HAP-1 (cell line): Measurements from ENCODE around the gene PACRG.
A peak's percentile ranks its signal among the peaks of the same experiment; 100 is the strongest.

Experiments
- DNase-seq, 2 experiments: peaks; one replicate each; pipeline ENCODE4 v3.0.0-alpha.2; 2016 to 2020; ENCODE audit warnings: low spot score in 2 of 2
- H3K27me3 ChIP-seq: fragments of 250-450 bp; sonication (Bioruptor Pico); 2 replicates; pipeline ENCODE4 v1.5.1; 2020; ENCODE audit warnings: low read depth, mild to moderate bottlenecking, moderate library complexity
- H3K36me3 ChIP-seq: fragments of 250-450 bp; sonication (Bioruptor Pico); replicated peaks from 2 replicates; pipeline ENCODE4 v1.5.1; 2020; ENCODE audit warnings: mild to moderate bottlenecking
- H3K4me1 ChIP-seq: fragments of 250-450 bp; sonication (Bioruptor Pico); 2 replicates; pipeline ENCODE4 v1.5.1; 2020; ENCODE audit warnings: mild to moderate bottlenecking
- H3K4me3 ChIP-seq: fragments of 250-450 bp; sonication (Bioruptor Pico); 2 replicates; pipeline ENCODE4 v1.5.1; 2020; ENCODE audit warnings: mild to moderate bottlenecking, moderate library complexity
- H3K9me3 ChIP-seq: fragments of 250-450 bp; sonication (Bioruptor Pico); 2 replicates; pipeline ENCODE4 v1.5.1; 2020; ENCODE audit warnings: mild to moderate bottlenecking, moderate library complexity
- in situ Hi-C: fragments of 300-500 bp; cut with MboI; formaldehyde crosslinking; loops from 3 replicates; pipeline ENCODE4 v1.14.3; 2020; ENCODE audit warnings: low sequenced_read_pairs, inconsistent platforms, mixed read lengths

The PACRG gene

DNA sequence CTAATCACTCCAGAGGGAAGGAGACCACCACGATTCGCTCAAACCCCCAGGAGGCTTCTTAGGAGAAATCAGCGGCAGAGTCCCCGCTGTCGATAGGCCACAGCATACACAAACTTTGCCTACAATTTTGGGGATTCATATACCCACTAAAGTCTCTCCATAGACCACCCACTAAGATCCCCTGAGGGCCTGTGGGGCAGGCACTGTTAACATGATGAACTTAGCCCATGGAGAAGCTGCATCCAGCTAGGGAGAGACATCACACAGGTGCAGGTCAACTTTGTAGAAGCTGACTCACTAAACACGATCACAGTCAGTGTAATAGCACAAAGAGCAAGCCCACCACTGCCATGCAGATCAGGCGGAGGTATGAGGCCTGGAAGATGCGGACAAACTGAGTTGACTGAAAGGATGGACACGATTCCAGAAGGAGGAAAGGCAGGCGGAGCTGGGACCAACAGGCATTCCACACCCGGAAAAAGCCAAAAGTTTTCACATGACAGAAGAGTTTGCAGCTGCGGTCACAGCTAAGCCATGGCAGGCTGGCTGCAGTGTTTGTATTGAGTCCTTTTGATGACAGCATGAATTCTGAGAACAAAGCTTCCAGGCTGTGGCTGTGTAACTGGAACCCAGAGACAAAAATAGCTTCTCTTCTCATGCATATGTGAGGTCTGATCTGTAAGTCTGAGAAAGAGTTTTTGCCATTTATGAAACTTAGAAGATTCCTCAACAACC is 611.1 kb downstream of the PACRG start:
- H3K4me1 ChIP-seq = peaks cover 17% of the 10 kb centered on the region
- no peak overlapping the region for H3K4me3 ChIP-seq
- peak; percentile 83 to 96 for DNase-seq
- in situ Hi-C loops = no loop called here
- no peaks in the 10 kb centered on the region for H3K36me3 ChIP-seq
- H3K27me3 ChIP-seq = no peaks in the 10 kb centered on the region
- no peaks in the 10 kb centered on the region for H3K9me3 ChIP-seq

- DNase-seq = peak in 1 of 2 experiments; percentile 84
- H3K9me3 ChIP-seq = no peaks in the 10 kb centered on the region
- no peaks in the 10 kb centered on the region for H3K36me3 ChIP-seq
- H3K4me3 ChIP-seq = no peak overlapping the region
- in situ Hi-C loops = no loop called here
- no peaks in the 10 kb centered on the region for H3K27me3 ChIP-seq
- H3K4me1 ChIP-seq = peaks cover 17% of the 10 kb centered on the region
Measured at GRCh38 chr6:163339466-163339865, 611.7 kb downstream of the PACRG start.

DNA sequence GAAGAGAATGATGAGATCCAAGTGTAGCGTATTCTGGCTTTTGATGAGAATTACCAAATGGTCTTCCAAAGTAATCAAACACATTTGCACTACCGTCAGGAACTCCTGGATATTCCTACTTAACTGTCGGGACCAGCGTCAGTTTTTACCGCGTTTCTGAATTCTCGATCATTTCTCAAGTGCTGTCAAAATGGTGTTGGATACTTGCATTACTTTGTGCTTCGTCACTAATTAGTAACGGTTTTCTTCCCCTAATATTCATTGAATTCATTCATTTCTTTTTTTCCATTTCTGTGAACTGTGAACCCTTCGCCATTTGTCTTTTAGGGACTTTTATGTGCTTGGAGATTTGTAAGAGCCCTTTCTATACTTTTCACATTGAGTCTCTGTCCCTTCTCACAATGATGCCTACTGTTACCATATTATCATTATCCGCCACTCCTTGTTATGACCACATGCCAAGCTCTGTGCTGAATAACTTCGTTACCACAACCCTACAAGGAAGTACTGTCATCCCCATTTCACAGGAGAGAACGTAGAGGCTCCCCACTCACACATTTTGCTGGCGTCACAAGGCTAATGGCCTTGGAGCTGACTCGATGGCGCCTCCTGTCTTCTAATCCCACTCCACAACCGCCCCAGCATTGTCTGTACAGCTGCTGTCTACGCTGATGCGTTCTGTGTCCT is 612.6 kb downstream of the PACRG start:
- peaks cover 17% of the 10 kb centered on the region for H3K4me1 ChIP-seq
- H3K27me3 ChIP-seq = no peaks in the 10 kb centered on the region
- H3K9me3 ChIP-seq = no peaks in the 10 kb centered on the region
- no peaks in the 10 kb centered on the region for H3K36me3 ChIP-seq
- no peak overlapping the region for H3K4me3 ChIP-seq
- in situ Hi-C loops = no loop called here
- no peak for DNase-seq

DNA sequence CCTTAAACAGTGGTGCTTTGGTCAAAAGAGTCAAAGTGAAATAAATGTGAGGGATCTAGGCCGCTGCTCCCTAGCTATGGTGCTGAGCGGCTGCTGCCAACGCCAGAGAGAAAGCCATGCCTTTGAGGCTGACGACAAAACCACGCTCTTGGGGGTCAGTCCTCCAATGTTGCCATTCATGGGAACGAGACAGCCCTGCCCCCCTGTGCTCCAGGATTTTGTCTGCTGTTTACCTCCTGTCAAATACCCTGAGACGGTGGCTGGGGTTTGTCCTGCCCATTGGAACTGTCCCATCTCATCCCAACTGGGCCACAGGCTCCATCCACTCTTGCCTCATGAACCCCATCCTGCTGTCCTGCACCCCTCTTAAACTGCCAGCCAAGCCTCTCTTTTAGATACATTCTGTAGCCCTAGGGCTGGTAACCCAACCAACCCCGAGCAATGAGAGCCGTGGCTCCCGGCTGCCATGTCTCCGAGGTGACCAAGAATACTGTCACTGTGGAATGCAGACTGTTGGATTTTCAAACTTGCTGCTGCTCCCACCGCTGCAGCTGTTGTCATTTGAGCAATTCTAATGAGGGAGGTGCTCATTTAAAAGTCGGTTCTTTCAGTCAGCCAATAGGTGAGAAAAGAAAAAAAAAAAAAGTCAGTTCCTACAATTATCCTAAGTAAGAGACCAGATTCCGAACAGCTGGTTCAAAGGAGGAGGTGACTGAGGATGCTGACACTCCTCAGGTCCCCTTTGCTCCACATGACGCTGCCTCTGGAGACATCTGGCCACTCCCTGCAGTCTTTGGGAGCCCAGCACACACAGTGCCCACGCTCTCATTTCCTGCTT is 613.7 kb downstream of the PACRG start:
- H3K4me3 ChIP-seq = no peak overlapping the region
- no peaks in the 10 kb centered on the region for H3K36me3 ChIP-seq
- H3K4me1 ChIP-seq = peaks cover 17% of the 10 kb centered on the region
- no peaks in the 10 kb centered on the region for H3K27me3 ChIP-seq
- no peak for DNase-seq
- in situ Hi-C loops = no loop called here
- no peaks in the 10 kb centered on the region for H3K9me3 ChIP-seq

DNA sequence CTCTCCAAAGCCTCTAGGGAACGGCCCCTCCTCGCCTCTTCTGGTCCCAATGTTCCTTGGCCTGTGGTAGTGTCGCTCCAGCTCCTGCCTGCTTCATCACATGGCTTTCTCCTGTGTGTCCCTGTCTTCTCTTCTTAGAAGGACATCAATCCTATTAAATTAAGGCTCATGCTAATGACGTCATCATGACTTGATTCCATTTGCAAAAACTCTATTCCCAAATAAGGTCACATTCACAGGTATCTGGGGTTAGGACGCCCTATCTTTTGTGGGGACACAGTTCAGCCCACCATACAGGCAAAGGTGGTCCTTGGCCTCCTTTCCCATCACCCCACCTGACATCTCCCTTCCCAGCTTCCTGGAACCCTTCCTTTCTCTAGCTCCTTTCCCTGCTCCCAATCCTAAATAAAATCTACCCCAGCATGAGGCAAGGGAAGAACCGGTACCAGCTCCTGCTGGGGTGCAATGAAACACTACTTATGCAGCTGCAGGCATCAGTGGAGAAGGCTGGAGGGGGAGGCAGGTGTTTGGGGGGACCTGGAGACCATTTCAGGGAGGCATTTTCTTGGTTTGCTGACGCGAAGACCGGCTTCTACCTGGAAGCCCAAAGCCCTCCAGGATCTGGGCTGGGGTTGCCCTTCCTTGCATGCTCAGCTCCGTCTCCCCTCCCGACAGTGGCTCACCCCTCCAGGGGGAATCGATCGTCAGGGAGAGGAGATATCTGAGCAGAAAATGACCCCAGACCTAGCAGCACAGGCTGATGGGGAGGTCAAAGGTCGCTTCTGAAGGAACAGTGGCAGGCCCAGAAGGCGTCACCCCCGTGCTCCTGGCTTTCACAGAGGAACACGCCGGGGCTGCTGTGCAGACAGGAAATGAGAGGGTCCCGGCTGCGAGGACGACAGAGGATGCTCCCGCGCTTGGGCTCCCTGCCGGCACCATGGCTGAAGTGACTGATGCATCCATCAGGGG is 615.1 kb downstream of the PACRG start:
- Histone ChIP-seq H3K36me3 (no peaks in the 10 kb centered on the region), H3K27me3 (no peaks in the 10 kb centered on the region), H3K4me1 (peaks cover 17% of the 10 kb centered on the region), H3K4me3 (no peak overlapping the region), H3K9me3 (no peaks in the 10 kb centered on the region)
- in situ Hi-C loops = no loop called here
- DNase-seq = no peak

DNA sequence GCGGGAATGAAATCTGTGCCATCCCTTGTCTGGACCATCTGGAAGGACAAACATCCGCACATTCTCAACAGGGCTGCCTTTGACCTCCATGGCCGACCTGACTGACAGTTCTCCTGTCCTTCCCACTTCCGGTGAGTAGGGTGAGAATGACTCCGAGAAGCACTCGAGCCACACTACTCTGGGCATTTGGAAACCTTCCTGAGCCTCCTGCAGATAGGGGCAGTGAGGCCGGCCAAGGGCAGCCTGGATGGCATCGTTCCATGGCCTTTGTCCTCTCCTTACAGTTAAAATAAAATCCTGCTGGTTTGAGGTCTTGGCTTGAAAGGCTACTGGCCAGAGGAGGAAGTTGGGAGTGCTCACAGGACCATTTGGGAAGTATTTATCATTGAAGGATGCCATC is 615.8 kb downstream of the PACRG start:
- no peak overlapping the region for H3K4me3 ChIP-seq
- no peaks in the 10 kb centered on the region for H3K27me3 ChIP-seq
- H3K9me3 ChIP-seq = no peaks in the 10 kb centered on the region; the same call in 1 of the 2 replicates
- H3K36me3 ChIP-seq = no peaks in the 10 kb centered on the region
- in situ Hi-C loops = no loop called here
- H3K4me1 ChIP-seq = peaks cover 12% of the 10 kb centered on the region
- DNase-seq = no peak

DNA sequence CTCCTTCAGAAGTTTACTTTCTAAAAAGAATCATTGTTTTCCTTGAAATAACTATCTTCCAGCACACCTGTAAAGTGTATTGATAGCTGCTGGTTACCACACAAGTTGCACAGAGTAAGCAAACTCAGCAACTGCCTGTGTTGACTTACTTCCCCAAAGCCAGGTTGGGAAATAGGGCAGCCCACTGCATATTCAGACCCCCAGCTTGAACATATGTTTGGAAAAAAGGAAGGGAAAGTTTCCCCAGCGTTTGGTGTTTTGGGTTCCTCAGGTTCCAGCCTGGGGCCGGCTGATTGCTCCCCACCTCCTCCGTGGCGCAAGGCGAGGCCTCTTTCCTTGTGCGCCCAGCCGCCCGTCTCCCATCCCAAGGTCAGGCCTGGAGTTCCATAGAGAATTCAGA is 616.6 kb downstream of the PACRG start:
- Histone ChIP-seq H3K9me3 (no peaks in the 10 kb centered on the region; the same call in 1 of the 2 replicates), H3K4me3 (no peak overlapping the region), H3K27me3 (no peaks in the 10 kb centered on the region), H3K4me1 (peaks cover 7% of the 10 kb centered on the region), H3K36me3 (no peaks in the 10 kb centered on the region)
- in situ Hi-C loops = no loop called here
- DNase-seq = no peak

GRCh38 chr6:163345931-163346330 is 618.2 kb downstream of the PACRG start:
- Histone ChIP-seq H3K36me3 (no peaks in the 10 kb centered on the region), H3K27me3 (no peaks in the 10 kb centered on the region), H3K4me3 (no peak overlapping the region), H3K9me3 (no peaks in the 10 kb centered on the region; the same call in 1 of the 2 replicates), H3K4me1 (no peaks in the 10 kb centered on the region)
- in situ Hi-C loops = no loop called here
- DNase-seq = no peak

DNA sequence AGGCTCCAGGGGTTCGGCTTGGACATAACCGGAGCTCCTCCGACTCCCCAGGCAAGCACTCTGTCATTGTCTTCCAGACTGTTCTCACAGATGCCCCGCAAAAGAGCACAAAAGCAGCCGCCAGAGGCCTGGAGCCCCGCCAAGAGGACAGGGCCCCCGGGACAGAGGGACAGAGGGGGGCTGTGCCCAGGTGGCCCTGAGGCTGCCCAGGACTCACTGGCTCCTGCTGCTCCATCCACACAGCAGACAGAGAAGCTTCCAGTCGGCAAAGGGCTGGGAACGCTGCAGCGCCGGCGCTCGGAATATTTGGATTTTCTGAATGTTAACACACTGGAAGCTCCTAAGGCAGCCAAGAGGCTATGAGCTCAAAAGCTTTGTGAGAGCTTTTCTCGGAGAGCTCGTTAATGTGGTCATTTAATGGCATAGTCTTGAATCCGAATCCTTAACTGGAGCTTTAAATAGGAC is 618.8 kb downstream of the PACRG start:
- no peaks in the 10 kb centered on the region; the same call in 1 of the 2 replicates for H3K9me3 ChIP-seq
- H3K4me3 ChIP-seq = no peak overlapping the region
- in situ Hi-C loops = no loop called here
- no peaks in the 10 kb centered on the region for H3K27me3 ChIP-seq
- no peaks in the 10 kb centered on the region for H3K36me3 ChIP-seq
- DNase-seq = no peak
- no peaks in the 10 kb centered on the region for H3K4me1 ChIP-seq

GRCh38 chr6:163347021-163347446 is 619.3 kb downstream of the PACRG start:
- Histone ChIP-seq H3K4me3 (no peak overlapping the region), H3K36me3 (no peaks in the 10 kb centered on the region), H3K4me1 (no peaks in the 10 kb centered on the region), H3K9me3 (no peaks in the 10 kb centered on the region; the same call in 1 of the 2 replicates), H3K27me3 (no peaks in the 10 kb centered on the region)
- no peak for DNase-seq
- in situ Hi-C loops = no loop called here

DNA sequence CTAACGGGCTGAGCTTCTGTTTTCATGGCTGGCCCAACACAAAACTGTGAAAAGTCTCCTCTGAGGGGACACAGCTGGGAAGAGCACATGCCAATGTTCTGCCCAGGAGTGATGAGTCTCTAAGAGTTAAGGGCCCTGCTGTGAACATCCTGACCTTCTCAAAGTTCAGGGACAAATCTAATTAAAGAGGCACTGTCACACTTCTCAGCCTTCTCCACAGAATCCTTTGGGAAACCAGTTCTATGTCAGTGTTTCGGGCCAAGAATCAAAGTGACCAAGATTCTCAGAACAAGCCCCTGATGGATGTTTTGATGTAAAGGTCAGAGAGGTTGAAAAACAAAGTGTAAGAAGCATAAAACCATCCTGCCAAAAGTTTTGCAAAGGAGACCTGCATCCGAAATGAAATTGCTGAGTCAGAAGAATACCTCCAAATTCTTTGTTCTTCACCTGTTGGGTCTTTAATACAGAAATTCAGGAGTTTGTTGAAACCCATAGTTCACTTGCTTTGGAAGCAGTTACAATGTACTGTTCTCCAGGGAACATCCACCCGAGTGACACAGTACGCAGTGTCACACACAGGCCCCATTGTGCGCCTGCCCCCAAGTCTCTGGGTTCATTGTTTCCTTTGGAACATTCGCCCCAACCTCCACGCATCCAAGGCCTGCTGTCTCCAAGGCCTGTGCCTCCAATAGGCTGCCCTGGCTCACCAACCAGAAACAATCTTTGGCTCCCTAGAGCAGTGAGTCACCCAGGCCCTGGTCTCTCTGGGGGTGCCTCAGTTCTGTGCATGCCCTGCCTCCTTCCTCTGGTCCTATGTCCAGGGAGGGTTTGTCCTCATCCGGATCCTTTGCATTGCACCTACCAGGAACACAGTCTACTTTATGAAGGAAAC is 621.3 kb downstream of the PACRG start:
- in situ Hi-C loops = no loop called here
- DNase-seq = no peak
- H3K4me3 ChIP-seq = no peak overlapping the region
- H3K4me1 ChIP-seq = peaks cover 4% of the 10 kb centered on the region
- H3K27me3 ChIP-seq = no peaks in the 10 kb centered on the region
- no peaks in the 10 kb centered on the region for H3K36me3 ChIP-seq
- no peaks in the 10 kb centered on the region; the same call in 1 of the 2 replicates for H3K9me3 ChIP-seq

- DNase-seq = no peak
- in situ Hi-C loops = no loop called here
- Histone ChIP-seq H3K27me3 (no peaks in the 10 kb centered on the region), H3K4me1 (peaks cover 10% of the 10 kb centered on the region), H3K4me3 (no peak overlapping the region), H3K9me3 (no peaks in the 10 kb centered on the region; the same call in 1 of the 2 replicates), H3K36me3 (no peaks in the 10 kb centered on the region)
Measured at GRCh38 chr6:163349696-163350095, 621.9 kb downstream of the PACRG start.
